SK-N-SH (cell line): Measurements from ENCODE around the gene ZNF331. TPM values are rescaled to one million over a fixed set of nuclear protein-coding genes. Genes with fewer than 3 reads are reported as not detected.

Experiments
- CTCF ChIA-PET: fragments of 300-600, 350-600 bp; formaldehyde crosslinking; extraction: SDS; loops from one replicate; lab custom pipeline; 2021; lab: Yijun Ruan, JAX
- POLR2A ChIA-PET: fragments of 350-600 bp; sonication (Branson Sonifier 250); formaldehyde crosslinking; extraction: SDS; loops from one replicate; lab custom pipeline; 2020; ENCODE audit warnings: antibody characterized with exemption, inconsistent platforms; lab: Yijun Ruan, JAX
- DNase-seq: peaks from one replicate; pipeline ENCODE4 v3.0.0; 2012
- H2AFZ ChIP-seq: fragments of 200-600 bp; sonication (generic); 2 replicates; pipeline ENCODE4 v1.8.1; 2016; ENCODE audit warnings: antibody characterized with exemption, mild to moderate bottlenecking, low read depth
- H3F3A ChIP-seq: fragments of 200-600 bp; sonication (generic); replicated peaks from 2 replicates; pipeline ENCODE3; 2016; ENCODE audit warnings: antibody characterized with exemption, mild to moderate bottlenecking; ENCODE audit not compliant: insufficient read depth
- H3K27ac ChIP-seq, 2 experiments: fragments of 200-500 bp in 1 of 2; fragments of 200-600 bp in 1 of 2; sonication (Bioruptor generic) in 1 of 2; sonication (generic), shearing (Covaris generic) in 1 of 2; 2 replicates each; pipeline versions ENCODE4 v1.5.1 to v1.6.1; 2014 to 2016; ENCODE audit warnings: low read depth in 2 of 2, inconsistent platforms in 1 of 2, low read length in 1 of 2, mild to moderate bottlenecking in 1 of 2, mixed read lengths in 1 of 2
- H3K27me3 ChIP-seq: fragments of 200-600 bp; sonication (generic), shearing (Covaris generic); 2 replicates; pipeline ENCODE4 v1.6.1; 2016; ENCODE audit warnings: mixed run types; ENCODE audit not compliant: insufficient read depth
- H3K36me3 ChIP-seq, 2 experiments: fragments of 200-500 bp in 1 of 2; fragments of 200-600 bp in 1 of 2; sonication (Bioruptor generic) in 1 of 2; sonication (generic) in 1 of 2; replicated peaks in 1 of 2; 2 replicates each; pipeline versions ENCODE3 to v1.5.1; 2014 to 2016; ENCODE audit warnings: low read length in 1 of 2, mild to moderate bottlenecking in 1 of 2; ENCODE audit not compliant: insufficient read depth in 2 of 2, control insufficient read depth in 1 of 2
- H3K4me1 ChIP-seq, 2 experiments: fragments of 200-500 bp in 1 of 2; fragments of 200-600 bp in 1 of 2; sonication (Bioruptor generic) in 1 of 2; sonication (generic), shearing (Covaris generic) in 1 of 2; 2 replicates each; pipeline versions ENCODE4 v1.5.1 to v1.6.1; 2014 to 2016; ENCODE audit warnings: low read depth in 1 of 2, low read length in 1 of 2, mixed run types in 1 of 2; ENCODE audit not compliant: insufficient read depth in 2 of 2, control insufficient read depth in 1 of 2
- H3K4me2 ChIP-seq: fragments of 200-600 bp; sonication (generic), shearing (Covaris generic); 2 replicates; pipeline ENCODE4 v1.6.1; 2017; ENCODE audit warnings: mixed run types
- H3K4me3 ChIP-seq, 2 experiments: fragments of 200-500 bp in 1 of 2; fragments of 200-600 bp in 1 of 2; sonication (Bioruptor generic) in 1 of 2; sonication (generic), shearing (Covaris generic) in 1 of 2; 2 replicates each; pipeline versions ENCODE4 v1.5.1 to v1.8.1; 2014 to 2016; ENCODE audit warnings: low read depth in 2 of 2, inconsistent platforms in 1 of 2, low read length in 1 of 2, mild to moderate bottlenecking in 1 of 2, mixed read lengths in 1 of 2, moderate library complexity in 1 of 2
- H3K79me2 ChIP-seq: fragments of 200-600 bp; sonication (generic); 2 replicates; pipeline ENCODE4 v1.8.1; 2017; ENCODE audit warnings: mild to moderate bottlenecking; ENCODE audit not compliant: insufficient read depth
- H3K9ac ChIP-seq: fragments of 200-600 bp; sonication (generic); 2 replicates; pipeline ENCODE4 v1.6.1; 2017; ENCODE audit warnings: mixed run types
- H3K9me2 ChIP-seq: fragments of 200-600 bp; sonication (generic); 2 replicates; pipeline ENCODE4 v1.6.1; 2017; ENCODE audit warnings: mixed run types
- H3K9me3 ChIP-seq: fragments of 200-600 bp; sonication (generic); 2 replicates; pipeline ENCODE4 v1.6.1; 2017; ENCODE audit warnings: mixed run types, mild to moderate bottlenecking, moderate library complexity
- H4K20me1 ChIP-seq: fragments of 200-600 bp; sonication (generic); 2 replicates; pipeline ENCODE4 v1.6.1; 2017; ENCODE audit warnings: mild to moderate bottlenecking, mixed run types; ENCODE audit not compliant: insufficient read depth
- ELF1 ChIP-seq: IDR thresholded peaks from 2 replicates; pipeline ENCODE4 v1.4.0; 2012
- EP300 ChIP-seq, 2 experiments: IDR thresholded peaks; 2 replicates each; pipeline versions ENCODE4 v1.4.0 to v1.6.1; 2012; ENCODE audit warnings: borderline replicate concordance in 1 of 2, low read depth in 1 of 2, low read length in 1 of 2
- FOXM1 ChIP-seq: IDR thresholded peaks from 2 replicates; pipeline ENCODE4 v1.4.0; 2012; ENCODE audit warnings: low read depth, mild to moderate bottlenecking
- GATA2 ChIP-seq: sonication (generic); formaldehyde crosslinking; IDR thresholded peaks from 2 replicates; pipeline ENCODE4 v1.5.0; 2020; ENCODE audit warnings: mild to moderate bottlenecking, missing genetic modification reagents
- POLR2AphosphoS5 ChIP-seq: IDR thresholded peaks from 2 replicates; pipeline ENCODE4 v1.6.1; 2012; ENCODE audit warnings: low read depth, low read length
- RAD21 ChIP-seq: IDR thresholded peaks from 2 replicates; pipeline ENCODE4 v1.6.1; 2012; ENCODE audit warnings: mild to moderate bottlenecking, low read length
- WGBS: methylation state at CpG from one replicate; pipeline ENCODE4 v1.1.6; 2017; ENCODE audit warnings: low lambda C conversion rate; 5-methylcytosine and 5-hydroxymethylcytosine counted together
- polyA plus RNA-seq, 3 experiments: library from polyadenylated mRNA; depleted of rRNA; stranded (reverse); fragments of >200 nt; gene quantifications; 2 replicates each; pipeline ENCODE4 v1.2.3, GENCODE V29; 2012
- TF ChIP-seq, protein P1 (sequence below): IDR thresholded peaks from 2 replicates; pipeline ENCODE4 v1.6.1; 2012; ENCODE audit warnings: mild to moderate bottlenecking, low read depth, low read length, moderate library complexity
- TF ChIP-seq, protein P2 (sequence below): IDR thresholded peaks from 2 replicates; pipeline ENCODE4 v1.4.0; 2012; ENCODE audit warnings: low read depth
- TF ChIP-seq, protein P3 (sequence below): fragments of 150-350 bp; IDR thresholded peaks from 2 replicates; pipeline ENCODE4 v1.6.1; 2017; ENCODE audit warnings: antibody characterized with exemption, low read length, low read depth, borderline replicate concordance
- TF ChIP-seq, protein P4 (sequence below): IDR thresholded peaks from 2 replicates; pipeline ENCODE4 v1.4.0; 2012; ENCODE audit warnings: low read depth, borderline replicate concordance

ZNF331 gene
- polyA plus RNA-seq, 1 of the 3 experiments (the other 2 are of a cell fraction) = 7.2 TPM

DNA sequence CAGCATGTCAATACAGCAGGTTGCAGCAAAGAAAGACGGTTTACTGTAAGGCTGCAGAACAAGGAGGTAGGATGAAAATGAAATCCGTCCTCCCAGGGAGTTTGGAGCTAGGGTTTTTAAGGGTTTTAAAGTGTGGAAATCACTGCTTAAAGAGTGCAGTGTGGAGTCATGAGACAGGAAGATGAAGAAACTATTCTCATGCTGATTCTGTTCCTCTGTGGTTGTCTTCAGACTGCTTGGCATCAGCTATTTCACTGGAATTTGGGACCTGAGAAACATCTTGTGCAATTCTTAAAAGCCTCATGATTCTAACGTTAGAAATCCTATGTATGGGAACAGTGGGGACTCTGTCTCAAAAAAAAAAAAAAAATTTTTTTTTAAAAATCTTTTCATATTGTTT is 11.4 kb downstream of the ZNF331 start (continued):
- TF ChIP-seq, protein P1, sequence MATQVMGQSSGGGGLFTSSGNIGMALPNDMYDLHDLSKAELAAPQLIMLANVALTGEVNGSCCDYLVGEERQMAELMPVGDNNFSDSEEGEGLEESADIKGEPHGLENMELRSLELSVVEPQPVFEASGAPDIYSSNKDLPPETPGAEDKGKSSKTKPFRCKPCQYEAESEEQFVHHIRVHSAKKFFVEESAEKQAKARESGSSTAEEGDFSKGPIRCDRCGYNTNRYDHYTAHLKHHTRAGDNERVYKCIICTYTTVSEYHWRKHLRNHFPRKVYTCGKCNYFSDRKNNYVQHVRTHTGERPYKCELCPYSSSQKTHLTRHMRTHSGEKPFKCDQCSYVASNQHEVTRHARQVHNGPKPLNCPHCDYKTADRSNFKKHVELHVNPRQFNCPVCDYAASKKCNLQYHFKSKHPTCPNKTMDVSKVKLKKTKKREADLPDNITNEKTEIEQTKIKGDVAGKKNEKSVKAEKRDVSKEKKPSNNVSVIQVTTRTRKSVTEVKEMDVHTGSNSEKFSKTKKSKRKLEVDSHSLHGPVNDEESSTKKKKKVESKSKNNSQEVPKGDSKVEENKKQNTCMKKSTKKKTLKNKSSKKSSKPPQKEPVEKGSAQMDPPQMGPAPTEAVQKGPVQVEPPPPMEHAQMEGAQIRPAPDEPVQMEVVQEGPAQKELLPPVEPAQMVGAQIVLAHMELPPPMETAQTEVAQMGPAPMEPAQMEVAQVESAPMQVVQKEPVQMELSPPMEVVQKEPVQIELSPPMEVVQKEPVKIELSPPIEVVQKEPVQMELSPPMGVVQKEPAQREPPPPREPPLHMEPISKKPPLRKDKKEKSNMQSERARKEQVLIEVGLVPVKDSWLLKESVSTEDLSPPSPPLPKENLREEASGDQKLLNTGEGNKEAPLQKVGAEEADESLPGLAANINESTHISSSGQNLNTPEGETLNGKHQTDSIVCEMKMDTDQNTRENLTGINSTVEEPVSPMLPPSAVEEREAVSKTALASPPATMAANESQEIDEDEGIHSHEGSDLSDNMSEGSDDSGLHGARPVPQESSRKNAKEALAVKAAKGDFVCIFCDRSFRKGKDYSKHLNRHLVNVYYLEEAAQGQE = no peak
- TF ChIP-seq, all 33 proteins: peak for 0

DNA sequence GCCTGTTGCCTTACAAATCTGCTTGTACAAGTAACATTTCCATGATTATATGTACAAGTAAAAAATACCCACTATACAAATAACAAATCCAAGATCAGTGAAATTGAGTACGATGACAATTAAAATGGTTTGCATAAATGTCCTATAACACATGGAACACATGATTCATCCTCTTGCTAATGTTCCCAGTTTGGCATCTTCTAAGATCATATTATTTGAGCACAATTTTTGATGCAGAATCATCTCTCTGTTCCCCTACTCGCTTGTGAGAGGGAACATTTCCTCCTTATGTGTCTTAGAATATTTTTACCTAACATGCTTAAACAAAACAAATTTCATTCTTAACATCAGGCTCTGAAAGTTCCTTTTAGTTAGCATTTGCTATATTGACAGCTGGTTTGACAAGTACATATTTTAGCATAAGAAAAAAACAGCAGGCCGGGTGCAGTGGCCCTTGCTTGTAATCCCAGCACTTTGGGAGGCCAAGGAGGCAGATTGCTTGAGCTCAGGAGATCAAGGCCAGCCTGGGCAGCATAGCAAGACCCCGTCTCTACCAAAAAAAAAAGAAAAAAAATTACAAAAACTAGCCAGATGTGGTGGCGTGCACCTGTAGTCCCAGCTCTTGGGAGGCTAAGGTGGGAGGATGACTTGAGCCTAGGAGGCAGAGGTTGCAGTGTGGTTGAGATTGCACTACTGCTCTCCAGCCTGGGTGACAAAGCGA is 14.2 kb downstream of the ZNF331 start:
- H3F3A ChIP-seq = peaks cover 5% of the 10 kb centered on the region
- H3K36me3 ChIP-seq = no peaks in the 10 kb centered on the region
- POLR2A ChIA-PET = no interaction called here
- H3K9me2 ChIP-seq = no peaks in the 10 kb centered on the region
- no peak for DNase-seq
- no peak overlapping the region for H3K27ac ChIP-seq
- no peaks in the 10 kb centered on the region for H4K20me1 ChIP-seq
- 83% methylated on average over 6 of the region's 6 CpGs for WGBS
- CTCF ChIA-PET = no interaction called here
- no peaks in the 10 kb centered on the region for H3K27me3 ChIP-seq
- no peak overlapping the region for H3K4me3 ChIP-seq
- no peak overlapping the region for H3K9ac ChIP-seq
- H3K79me2 ChIP-seq = no peaks in the 10 kb centered on the region
- no peaks in the 10 kb centered on the region for H3K9me3 ChIP-seq
- H3K4me1 ChIP-seq = no peaks in the 10 kb centered on the region; a peak in 1 of 4 replicates
- H2AFZ ChIP-seq = no peak overlapping the region
- H3K4me2 ChIP-seq = no peak overlapping the region
- TF ChIP-seq ELF1 (no peak), FOXM1 (no peak), EP300 (IDR thresholded peaks at IDR 0.05; ENCODE audit: borderline replicate concordance in 1 of 2, low read depth in 1 of 2, low read length in 1 of 2) (no peak), RAD21 (no peak), POLR2AphosphoS5 (no peak), GATA2 (CRISPR knock-in tag) (no peak)
- TF ChIP-seq, protein P2, sequence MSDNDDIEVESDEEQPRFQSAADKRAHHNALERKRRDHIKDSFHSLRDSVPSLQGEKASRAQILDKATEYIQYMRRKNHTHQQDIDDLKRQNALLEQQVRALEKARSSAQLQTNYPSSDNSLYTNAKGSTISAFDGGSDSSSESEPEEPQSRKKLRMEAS = no peak
- TF ChIP-seq, protein P3, sequence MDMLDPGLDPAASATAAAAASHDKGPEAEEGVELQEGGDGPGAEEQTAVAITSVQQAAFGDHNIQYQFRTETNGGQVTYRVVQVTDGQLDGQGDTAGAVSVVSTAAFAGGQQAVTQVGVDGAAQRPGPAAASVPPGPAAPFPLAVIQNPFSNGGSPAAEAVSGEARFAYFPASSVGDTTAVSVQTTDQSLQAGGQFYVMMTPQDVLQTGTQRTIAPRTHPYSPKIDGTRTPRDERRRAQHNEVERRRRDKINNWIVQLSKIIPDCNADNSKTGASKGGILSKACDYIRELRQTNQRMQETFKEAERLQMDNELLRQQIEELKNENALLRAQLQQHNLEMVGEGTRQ = no peak
- TF ChIP-seq, protein P4, sequence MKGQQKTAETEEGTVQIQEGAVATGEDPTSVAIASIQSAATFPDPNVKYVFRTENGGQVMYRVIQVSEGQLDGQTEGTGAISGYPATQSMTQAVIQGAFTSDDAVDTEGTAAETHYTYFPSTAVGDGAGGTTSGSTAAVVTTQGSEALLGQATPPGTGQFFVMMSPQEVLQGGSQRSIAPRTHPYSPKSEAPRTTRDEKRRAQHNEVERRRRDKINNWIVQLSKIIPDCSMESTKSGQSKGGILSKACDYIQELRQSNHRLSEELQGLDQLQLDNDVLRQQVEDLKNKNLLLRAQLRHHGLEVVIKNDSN = no peak
